ENCODE measurements around the gene ADAMTS9.

The ADAMTS9 gene, protein sequence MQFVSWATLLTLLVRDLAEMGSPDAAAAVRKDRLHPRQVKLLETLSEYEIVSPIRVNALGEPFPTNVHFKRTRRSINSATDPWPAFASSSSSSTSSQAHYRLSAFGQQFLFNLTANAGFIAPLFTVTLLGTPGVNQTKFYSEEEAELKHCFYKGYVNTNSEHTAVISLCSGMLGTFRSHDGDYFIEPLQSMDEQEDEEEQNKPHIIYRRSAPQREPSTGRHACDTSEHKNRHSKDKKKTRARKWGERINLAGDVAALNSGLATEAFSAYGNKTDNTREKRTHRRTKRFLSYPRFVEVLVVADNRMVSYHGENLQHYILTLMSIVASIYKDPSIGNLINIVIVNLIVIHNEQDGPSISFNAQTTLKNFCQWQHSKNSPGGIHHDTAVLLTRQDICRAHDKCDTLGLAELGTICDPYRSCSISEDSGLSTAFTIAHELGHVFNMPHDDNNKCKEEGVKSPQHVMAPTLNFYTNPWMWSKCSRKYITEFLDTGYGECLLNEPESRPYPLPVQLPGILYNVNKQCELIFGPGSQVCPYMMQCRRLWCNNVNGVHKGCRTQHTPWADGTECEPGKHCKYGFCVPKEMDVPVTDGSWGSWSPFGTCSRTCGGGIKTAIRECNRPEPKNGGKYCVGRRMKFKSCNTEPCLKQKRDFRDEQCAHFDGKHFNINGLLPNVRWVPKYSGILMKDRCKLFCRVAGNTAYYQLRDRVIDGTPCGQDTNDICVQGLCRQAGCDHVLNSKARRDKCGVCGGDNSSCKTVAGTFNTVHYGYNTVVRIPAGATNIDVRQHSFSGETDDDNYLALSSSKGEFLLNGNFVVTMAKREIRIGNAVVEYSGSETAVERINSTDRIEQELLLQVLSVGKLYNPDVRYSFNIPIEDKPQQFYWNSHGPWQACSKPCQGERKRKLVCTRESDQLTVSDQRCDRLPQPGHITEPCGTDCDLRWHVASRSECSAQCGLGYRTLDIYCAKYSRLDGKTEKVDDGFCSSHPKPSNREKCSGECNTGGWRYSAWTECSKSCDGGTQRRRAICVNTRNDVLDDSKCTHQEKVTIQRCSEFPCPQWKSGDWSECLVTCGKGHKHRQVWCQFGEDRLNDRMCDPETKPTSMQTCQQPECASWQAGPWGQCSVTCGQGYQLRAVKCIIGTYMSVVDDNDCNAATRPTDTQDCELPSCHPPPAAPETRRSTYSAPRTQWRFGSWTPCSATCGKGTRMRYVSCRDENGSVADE (N-terminal part only)

DNA sequence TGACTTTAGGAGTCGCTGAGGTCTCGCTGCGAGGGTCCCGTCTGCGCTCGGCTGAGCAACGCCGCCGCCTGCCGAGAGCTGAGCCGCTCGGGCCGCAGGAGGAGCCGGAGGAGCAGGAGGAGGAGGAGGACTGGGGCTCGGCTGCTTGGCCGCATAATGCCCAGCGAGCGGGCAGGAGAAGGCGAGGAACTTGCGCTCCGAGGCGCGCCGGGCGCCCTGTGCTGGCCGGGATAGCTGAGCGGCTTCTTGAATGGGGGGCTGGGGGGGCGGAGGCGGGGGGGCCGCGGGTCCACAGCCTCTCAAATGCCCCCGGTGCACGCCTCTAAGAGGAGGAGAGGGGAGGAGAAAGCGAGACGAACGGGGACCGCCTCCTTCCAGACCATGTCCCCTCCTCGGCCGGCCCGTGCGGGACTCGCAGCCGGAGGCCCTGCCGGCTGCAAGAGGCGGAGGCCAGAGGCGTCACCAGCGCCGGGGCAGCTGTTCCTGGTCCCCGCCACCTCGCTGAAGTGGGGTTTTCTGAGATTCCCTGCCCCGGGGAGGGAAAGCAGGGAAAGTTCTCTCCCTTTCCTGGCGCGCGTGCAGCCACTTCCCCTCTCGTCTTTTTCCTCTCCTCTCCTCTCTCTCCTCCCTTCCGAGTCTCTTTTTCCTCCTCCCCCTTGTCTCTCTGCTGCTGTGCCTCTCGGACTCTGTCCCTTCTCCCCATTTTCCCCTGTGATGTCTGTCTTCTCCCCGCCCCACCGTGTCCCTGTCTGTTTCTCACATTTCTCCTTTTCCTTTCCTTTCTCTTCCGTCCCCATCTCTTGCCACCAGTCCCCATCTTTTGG is at the start of gene ADAMTS9:
Gene ADAMTS9, minus strand, starts transcription at position 220 of the 824 bp plus-strand sequence. CDS start 343 bp downstream, outside the sequence.
- DNase-seq: peak in 48 of 56 donors; percentile 2 to 78 (median 40)

DNA sequence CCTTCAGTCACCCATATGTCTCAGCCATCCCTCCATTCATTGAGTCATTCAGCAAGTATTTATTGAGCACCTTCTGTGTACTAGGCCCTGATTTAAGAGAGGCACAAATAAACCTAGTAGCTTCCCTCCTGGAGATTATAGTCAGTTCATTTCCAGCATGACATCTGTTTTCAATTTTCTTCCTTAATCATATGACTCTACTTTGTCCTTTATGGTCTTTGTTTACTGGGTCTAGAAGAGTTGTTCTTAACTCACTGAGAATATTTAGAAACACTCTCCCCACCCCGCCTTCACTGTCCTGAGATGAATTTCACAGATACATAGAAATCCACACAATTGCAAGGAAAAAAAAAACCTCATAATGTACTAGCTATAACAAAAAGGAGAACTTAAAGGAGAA is 44.8 kb upstream of the ADAMTS9 start:
- DNase-seq: no peak

DNA sequence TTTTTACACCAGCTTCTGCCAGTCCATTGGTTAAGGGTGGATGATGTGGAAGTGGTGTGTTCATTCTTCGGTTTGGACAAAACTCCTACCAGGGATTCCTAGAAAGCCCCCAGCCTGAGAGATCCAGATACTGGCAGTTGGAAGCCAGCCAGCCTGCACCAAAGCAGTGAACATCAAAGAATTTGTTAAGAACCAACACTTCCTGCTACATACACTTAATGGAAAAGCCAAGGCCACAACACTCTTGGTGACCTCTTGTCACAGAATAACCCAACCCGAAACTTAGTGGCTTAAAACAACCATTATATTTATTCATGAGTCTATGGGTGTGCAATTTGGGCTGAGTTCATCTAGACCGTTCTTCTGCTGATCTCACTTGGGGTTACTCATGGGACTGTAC is 42.9 kb upstream of the ADAMTS9 start:
- DNase-seq: no peak

DNA sequence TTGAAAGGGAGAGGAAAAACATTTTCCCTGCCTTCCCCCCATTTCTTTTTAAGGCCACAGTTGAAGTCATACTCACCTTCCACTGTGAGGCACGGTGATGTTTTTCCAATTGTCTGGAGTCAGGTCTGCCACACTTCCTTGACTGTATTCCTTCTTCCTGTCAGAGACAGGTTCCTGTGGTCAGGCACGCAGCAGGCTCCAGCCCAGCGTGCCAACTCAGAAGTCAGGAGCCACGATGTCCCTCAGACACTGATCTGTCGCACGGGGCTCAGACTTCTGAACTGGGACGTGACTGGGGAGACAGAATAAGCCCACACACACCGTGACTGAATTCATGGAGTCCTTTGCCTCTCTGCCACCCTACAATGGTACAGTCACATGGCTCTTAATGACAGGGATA is 41.2 kb upstream of the ADAMTS9 start:
- DNase-seq: no peak

DNA sequence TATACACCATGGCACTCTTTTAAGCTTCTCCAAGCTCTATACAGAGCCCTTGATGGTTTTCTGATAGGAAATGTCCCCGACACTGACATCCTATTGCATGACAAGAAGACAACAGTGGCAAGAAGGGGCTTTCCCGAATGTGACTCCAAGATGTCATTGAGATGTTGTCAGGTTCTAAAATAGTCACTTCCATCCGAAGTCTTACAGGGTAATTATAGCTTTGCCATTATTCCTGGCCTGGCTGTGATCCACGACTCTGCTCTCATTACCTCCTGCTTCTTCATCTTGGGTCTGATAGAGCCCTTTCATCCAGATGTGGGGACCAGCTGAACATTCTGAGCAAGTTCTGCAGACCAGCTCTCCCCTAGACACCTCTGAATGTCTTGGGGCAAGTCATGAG is 40.6 kb upstream of the ADAMTS9 start:
- no peak for DNase-seq

DNA sequence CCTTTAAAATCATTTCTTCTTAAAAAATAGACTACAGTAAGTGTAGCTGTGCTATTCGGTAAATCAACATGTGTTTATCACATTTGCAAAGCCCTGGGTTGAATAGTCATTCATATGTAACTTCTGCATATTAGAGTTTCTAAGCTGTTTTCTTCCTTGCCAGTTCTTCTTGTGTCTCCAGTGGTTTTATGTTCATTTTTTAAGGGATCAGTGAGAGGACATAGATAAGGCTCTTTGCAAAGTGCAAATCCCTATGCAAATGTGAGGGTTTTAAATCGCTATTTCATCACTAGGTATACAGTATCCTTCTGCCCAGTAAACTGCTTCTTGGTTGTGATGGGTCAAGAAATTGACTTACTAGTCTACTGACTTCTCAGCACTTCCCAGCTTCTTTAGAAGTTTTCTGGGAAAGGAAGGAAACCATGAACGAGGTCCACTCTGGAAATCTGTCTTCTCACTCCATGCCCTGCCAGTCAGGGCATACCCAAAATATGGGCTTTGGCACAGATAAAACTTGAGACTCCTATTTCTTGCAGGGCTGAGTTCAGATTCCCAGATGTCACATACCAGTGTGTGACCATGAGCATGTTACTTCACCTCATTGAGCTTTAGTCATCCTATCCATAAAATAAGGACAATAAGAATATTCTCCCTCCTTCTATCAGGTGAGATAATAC is 38.8 kb upstream of the ADAMTS9 start:
- DNase-seq: no peak

DNA sequence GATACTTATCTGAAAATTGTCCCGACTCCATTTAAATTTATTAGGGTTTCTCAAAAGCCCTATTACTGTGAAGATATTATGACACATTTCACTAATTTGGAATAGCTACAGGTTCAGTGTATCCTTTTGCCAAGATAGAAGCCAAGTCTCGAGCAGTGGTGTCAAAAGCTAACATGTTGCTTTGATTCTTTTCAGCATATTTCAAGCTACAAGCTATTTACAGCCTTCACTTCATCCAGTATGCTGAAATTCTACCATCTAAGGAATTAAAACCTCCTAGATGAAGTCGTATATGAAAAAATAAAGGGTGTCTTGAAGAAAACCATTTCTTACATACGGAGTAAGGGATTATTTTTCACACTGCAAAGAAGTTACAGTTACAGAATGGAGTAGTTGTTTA is 31.2 kb upstream of the ADAMTS9 start:
- no peak for DNase-seq

DNA sequence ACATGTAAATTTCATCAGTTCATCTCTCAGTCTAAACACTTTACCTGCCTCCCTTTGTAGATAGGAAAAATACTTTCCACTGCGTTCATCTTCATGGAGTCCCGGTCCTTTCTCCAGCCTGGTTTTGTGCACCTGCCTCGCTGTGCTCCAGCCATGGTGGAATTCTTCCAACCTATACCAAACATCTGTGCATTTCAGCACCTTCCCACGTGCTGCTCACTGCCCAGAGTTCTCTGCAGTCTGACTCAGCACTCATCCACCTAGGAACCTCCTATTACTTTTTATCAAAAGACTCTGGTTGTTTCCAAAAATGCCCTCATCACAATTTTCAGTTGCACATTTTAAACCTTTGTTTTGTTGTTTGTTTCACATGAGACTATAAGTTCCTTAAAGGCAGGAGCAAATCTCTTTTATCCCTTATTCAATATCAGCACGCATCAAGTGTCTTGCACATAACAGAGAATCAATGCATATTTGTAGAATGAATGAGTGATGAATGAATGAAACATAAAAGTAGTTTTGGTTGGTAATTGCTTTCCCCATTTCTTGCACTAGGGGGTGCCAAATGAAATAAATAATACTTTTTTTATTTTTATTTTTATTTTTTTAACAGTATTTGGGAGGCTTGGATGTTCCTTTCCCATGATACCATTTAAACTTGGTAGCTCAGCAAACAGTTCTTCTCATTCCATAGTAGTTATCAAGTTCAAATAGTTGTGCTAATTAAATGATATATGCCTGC is 30.2 kb upstream of the ADAMTS9 start:
- DNase-seq: no peak

DNA sequence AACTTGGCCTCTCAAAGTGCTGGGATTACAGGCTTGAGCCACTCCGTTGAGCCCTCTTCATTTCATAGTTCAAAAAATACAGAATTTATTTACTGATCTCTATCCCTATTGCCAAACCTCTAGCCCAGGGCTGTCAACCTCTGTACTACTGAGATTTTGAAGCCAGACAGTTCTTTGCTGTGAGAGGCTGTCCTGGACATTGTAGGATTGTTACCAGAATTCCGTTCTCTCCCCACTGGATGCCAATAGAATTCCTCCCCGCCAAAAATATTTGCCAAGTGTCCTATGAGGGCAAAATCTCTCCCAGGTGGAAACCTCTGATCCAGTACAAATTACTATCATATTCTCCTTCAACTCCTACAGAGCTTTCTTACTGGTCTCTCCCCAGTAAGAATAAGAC is 29.6 kb upstream of the ADAMTS9 start:
- DNase-seq: no peak

DNA sequence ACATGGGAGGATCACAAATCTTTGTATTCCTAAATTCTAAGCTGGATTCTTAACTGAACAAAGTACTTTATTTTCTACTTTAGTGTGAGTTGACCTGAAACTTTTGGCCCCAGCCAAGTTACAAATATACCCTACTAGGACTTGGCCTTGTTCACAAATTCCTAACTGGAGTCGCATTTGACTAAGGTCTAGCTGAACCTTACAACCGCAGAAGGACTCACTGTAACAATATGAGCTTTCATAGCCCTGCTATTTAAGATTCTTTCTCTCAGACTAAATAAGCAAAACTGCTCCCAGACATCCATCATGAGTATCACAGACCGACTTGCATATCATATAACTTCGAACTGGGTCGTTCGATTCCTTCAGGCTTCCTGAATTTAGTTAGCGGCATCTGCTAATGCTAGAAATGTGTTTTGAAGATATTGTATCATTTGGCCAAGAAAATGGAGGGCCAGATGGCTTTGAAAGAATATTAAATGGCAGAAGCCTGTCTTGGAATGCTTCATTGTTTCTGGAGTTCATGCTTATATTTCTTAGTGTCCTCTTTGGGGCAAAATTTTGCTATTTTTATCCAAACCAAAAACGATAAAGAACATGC is 28.4 kb upstream of the ADAMTS9 start:
- no peak for DNase-seq

DNA sequence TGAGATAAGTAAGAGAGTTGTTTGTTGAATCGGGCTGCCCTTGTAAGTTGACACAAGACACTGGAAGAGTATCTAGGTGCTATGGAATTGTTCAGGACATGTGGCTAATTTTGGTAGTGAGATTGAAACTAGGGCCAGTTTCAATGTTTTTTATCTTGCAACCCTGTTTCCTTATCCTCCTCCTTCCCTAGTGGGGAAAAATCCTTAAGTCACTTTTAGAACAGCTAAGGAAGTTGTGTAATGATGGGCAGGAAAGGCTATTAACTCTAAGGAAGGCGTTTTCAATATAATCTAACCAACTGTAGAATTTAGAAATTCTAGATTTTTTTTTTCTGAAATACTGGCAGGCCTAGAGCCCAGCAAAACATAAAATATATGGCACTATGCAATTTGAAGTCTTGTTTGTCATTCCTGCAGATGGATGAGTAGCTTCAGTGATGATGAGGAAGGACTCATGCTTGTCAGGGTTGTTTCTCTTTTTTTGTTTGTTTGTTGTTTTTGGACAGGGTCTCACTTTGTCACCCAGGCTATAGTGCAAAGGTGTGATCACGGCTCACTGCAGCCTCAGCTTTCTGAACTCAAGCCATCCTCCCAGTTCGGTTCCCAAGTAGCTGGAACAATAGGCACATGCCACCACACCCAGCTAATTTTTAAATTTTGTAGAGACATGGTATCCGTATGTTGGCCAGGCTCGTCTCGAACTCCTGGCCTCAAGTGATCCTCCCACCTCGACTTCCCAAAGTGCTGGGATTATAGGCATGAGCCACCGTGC is 27.6 kb upstream of the ADAMTS9 start:
- DNase-seq: no peak

DNA sequence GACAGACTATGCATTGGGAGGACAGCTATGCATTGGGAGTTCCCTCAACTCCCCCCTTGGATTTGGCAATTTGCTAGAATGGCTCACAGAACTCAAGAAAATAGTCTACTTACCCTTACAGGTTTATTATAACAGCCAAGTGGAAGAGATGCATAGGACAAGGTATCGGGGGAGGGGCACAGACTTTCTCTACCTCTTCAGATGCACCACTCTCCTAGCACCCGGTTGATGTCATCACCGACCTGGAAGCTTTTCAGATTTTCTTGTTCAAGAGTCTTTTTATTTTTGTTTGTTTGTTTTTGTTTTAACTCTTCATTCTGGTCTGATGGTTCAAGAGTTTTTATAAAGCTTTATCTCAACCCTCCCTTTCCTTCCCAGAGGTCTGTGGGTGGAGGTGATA is 20.7 kb upstream of the ADAMTS9 start:
- DNase-seq: no peak

DNA sequence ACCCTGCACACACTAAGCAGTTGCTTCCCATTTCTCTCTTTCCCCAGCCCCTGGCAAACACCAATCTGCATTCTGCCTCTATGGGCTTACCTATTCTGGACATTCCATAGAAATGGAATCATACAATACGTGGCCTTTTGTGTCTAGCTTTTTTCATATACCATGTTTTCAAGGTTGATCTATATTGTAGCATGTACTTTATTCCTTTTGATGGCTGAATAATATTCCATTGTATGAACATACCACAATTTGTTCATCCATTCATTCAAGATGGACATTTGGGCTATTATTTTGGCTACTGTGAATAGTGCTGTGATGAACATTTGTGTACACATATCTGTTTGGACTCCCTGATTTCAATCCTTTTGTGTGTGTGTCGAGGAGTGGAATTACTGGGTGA is 18.1 kb upstream of the ADAMTS9 start:
- no peak for DNase-seq

DNA sequence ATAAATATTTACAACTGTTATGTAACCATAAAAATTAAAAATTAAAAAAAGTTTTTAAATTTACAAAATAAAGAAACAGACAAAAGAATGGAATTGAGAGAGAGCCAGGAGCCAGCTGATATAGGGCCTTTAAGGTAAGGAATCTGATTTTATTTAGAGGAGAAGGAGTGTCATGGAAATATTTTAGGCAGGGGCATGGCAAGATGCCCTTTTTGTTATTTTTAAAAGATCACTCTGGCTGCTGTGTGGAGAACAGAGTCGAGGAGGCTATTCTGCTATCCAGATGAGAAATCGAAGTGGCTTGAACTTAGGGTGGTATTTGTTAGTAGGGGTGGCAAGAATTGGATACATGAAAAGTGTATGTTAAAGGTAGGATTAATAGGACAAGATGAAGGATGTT is 9.1 kb upstream of the ADAMTS9 start:
- DNase-seq: no peak

DNA sequence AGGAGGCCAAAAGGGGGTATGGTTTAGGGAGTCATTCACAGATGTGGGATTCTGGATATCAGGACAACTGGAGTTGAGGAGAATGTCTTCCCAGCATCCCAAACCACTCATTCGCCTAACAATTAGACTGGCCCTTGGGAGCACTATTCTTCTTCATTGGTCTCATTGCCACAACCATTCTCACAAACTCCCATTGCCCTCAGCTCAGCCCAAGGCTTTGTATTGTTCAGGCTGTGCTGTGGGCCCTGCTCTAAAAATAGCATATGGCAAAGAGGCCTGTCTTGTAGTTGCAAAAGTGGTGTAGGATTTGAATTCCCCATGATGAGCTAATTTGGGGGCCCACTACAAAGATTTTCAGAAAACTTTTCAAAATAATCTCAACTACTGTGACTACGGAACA is 6.3 kb upstream of the ADAMTS9 start:
- no peak for DNase-seq

DNA sequence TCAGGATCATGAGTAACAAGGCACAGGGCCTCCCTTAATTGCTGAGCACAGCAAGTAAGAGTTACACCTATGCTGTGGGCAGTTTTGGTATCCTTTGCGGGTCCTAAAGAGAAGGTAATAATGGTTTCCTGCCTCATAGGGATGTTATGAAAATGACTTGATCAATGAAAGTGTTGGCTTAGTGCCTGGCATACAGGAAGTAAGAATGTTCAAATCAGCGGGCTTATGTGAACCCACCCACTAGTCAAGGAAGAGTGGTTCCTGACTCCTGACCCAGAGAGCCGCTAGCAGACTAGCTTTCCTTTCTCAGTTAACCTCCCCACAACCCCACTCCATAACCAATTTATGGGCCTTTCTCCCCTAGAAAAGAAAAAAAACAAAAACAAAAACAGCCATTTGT is 5.2 kb upstream of the ADAMTS9 start:
- no peak for DNase-seq

DNA sequence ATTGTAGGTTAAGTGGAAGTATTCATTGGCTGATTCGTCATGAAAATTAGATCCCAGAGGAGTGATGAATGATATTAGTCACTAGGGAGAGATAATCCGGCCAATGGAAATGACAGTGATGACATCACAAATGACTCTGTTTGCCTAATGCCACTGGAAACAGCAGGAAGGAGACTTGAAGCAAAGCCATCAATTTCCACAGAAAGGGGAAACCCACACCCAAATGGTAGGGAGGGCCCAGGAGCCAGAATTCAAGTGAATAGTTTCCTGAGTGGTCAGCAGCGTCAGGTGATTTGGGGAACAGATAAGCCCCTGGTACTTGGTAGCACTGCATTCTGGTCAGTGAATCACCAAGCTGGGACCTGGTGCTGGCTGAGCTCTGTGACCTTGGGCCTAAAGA is 3.3 kb upstream of the ADAMTS9 start:
- no peak for DNase-seq

DNA sequence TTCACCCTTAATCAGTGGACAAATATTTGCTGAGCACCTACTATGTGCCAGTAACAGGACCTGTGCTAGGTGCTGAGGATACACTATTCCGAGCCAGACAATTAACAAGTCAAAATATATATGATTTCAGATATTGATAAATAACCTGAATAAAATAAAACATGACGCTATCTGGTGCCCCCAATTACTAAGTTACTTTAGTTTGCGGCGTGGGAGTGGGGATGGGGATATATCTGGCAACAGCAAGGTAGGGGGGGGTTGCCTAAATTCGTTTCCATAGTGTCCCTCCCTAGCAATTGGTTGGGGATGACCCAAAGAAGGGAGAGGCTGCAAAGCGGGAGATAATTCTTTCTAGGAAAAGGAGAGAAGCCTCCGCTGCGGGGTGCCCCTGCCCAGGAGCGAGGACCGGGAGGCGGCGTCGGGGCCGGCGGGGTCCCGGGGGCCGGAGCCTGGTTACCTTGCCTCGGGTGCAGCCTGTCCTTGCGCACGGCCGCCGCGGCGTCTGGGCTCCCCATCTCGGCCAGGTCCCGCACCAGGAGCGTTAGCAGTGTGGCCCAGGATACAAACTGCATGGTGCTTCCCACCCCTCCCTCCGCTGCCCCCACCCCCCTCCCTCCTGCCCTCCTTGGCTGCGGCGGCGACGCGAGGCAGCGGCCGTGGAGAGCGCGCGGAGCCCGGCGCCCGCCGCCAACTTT is 567 bp downstream of the ADAMTS9 start:
- peak in 3 of 56 donors; percentile 26 to 47 (median 36) for DNase-seq
